Adipose tissue (tissue), 3 donors: ENCODE data around the gene TIMM13. TPM values are rescaled to one million over a fixed set of nuclear protein-coding genes. Genes with fewer than 3 reads are reported as not detected.
"Not testable (repeated sequence)": the region's sequence is repeated elsewhere in the genome, so short reads cannot be mapped to it uniquely, and the experiment has no call there.

Experiments
- H3K27ac ChIP-seq: one replicate; pipeline ENCODE4 v1.5.1; 2013; ENCODE audit warnings: low read depth, low read length
- WGBS, 3 donors: extraction: QIAGEN DNeasy Blood & Tissue Kit; methylation state at CpG; one replicate each; pipeline ENCODE4 v1.1.7; 2013; 5-methylcytosine and 5-hydroxymethylcytosine counted together
- polyA plus RNA-seq, 3 donors: library from polyadenylated mRNA; stranded (reverse); fragments of 200-250 nt; gene quantifications; one replicate each; pipeline ENCODE4 v1.2.3, GENCODE V29; 2013
- donor health status: healthy with polysubstance abuse.
- donor health status: Bipolar disorder and iron deficiency.
- donor health status: healthy.

The TIMM13 gene
- polyA plus RNA-seq, 3 donors, result 69.4 to 96.4 (median 87.4) TPM

GRCh38 chr19:2421581-2422306 is 5.6 kb downstream of the TIMM13 start:
- H3K27ac ChIP-seq, result no peak overlapping the region
- 85 to 89% (median 88%) methylated on average over 23 of the region's 23 CpGs for WGBS, 3 donors

- WGBS, 3 donors, result 85 to 99% (median 96%) methylated on average over 2 of the region's 2 CpGs
- H3K27ac ChIP-seq, result no peak overlapping the region
These were observed 6.9 kb downstream of the TIMM13 start for GRCh38 chr19:2420490-2420889.

- H3K27ac ChIP-seq, result no peak overlapping the region
- WGBS, 3 donors, result 90 to 95% (median 93%) methylated on average over 7 of the region's 7 CpGs
These were observed 7.6 kb downstream of the TIMM13 start for GRCh38 chr19:2419754-2420153.

GRCh38 chr19:2417881-2418406 is 9.4 kb downstream of the TIMM13 start:
- 81 to 94% (median 86%) methylated on average over 13 of the region's 13 CpGs for WGBS, 3 donors
- no peak overlapping the region for H3K27ac ChIP-seq

- H3K27ac ChIP-seq, result not testable (repeated sequence)
- 93 to 98% (median 98%) methylated on average over 8 of the region's 8 CpGs for WGBS, 3 donors
These were observed 9.9 kb downstream of the TIMM13 start for GRCh38 chr19:2417436-2417835.

GRCh38 chr19:2416321-2417097 is 10.9 kb downstream of the TIMM13 start:
- WGBS, 3 donors, result 75 to 80% (median 78%) methylated on average over 19 of the region's 19 CpGs
- H3K27ac ChIP-seq, result no peak overlapping the region

GRCh38 chr19:2415973-2416319 is 11.4 kb downstream of the TIMM13 start:
- 67 to 76% (median 73%) methylated on average over 5 to 6 of the region's 6 CpGs for WGBS, 3 donors
- H3K27ac ChIP-seq, result no peak overlapping the region

- 80 to 82% (median 81%) methylated on average over 29 of the region's 29 CpGs for WGBS, 3 donors
- no peak overlapping the region for H3K27ac ChIP-seq
These were observed 12.0 kb downstream of the TIMM13 start for GRCh38 chr19:2415281-2415972.

- no peak overlapping the region for H3K27ac ChIP-seq
- 87 to 94% (median 93%) methylated on average over 16 of the region's 16 CpGs for WGBS, 3 donors
These were observed 13.8 kb downstream of the TIMM13 start for GRCh38 chr19:2413629-2414028.

GRCh38 chr19:2413159-2413558 is 14.2 kb downstream of the TIMM13 start:
- H3K27ac ChIP-seq, result no peak overlapping the region
- 76 to 87% (median 76%) methylated on average over 7 of the region's 7 CpGs for WGBS, 3 donors

GRCh38 chr19:2412449-2412848 is 14.9 kb downstream of the TIMM13 start:
- H3K27ac ChIP-seq, result no peak overlapping the region
- 52 to 62% (median 52%) methylated on average over 2 of the region's 2 CpGs for WGBS, 3 donors

GRCh38 chr19:2411709-2412108 is 15.7 kb downstream of the TIMM13 start:
- H3K27ac ChIP-seq, result no peak overlapping the region
- WGBS, 3 donors, result 85 to 91% (median 90%) methylated on average over 8 of the region's 8 CpGs

GRCh38 chr19:2410023-2410422 is 17.4 kb downstream of the TIMM13 start:
- no peak overlapping the region for H3K27ac ChIP-seq
- 93 to 95% (median 94%) methylated on average over 7 of the region's 7 CpGs for WGBS, 3 donors

GRCh38 chr19:2409352-2409912 is 18.0 kb downstream of the TIMM13 start:
- 83 to 91% (median 89%) methylated on average over 7 of the region's 7 CpGs for WGBS, 3 donors
- no peak overlapping the region for H3K27ac ChIP-seq

- H3K27ac ChIP-seq, result no peak overlapping the region
- WGBS, 3 donors, result 83% methylated on average over 25 of the region's 25 CpGs
These were observed 19.1 kb downstream of the TIMM13 start for GRCh38 chr19:2408247-2408646.

- WGBS, 3 donors, result 96 to 98% (median 98%) methylated on average over 4 of the region's 4 CpGs
- H3K27ac ChIP-seq, result no peak overlapping the region
These were observed 27.8 kb downstream of the TIMM13 start for GRCh38 chr19:2399582-2399981.

GRCh38 chr19:2398735-2399305 is 28.6 kb downstream of the TIMM13 start:
- 82 to 89% (median 82%) methylated on average over 14 of the region's 14 CpGs for WGBS, 3 donors
- H3K27ac ChIP-seq, result no peak overlapping the region

GRCh38 chr19:2397173-2397572 is 30.2 kb downstream of the TIMM13 start:
- not testable (repeated sequence) for H3K27ac ChIP-seq
- WGBS, 3 donors, result 92 to 96% (median 95%) methylated on average over 7 of the region's 7 CpGs
